Myocyte (in vitro differentiated cells): Measurements from ENCODE around the gene ACOT2. TPM values are rescaled to one million over a fixed set of nuclear protein-coding genes. Genes with fewer than 3 reads are reported as not detected.

Source experiments
- DNase-seq: peaks from one replicate; pipeline ENCODE4 v3.0.0-alpha.2; 2012; ENCODE audit warnings: low read depth
- total RNA-seq: library from RNA; depleted of rRNA; stranded (reverse); fragments of >200 nt; gene quantifications from 2 replicates; pipeline ENCODE4 v1.2.3, GENCODE V29; 2014

The ACOT2 gene
- total RNA-seq, 1 donor from 2014 or later: 111 TPM

GRCh38 chr14:73613419-73613963 lies 44.5 kb downstream of the ACOT2 start:
- DNase-seq: no peak

GRCh38 chr14:73616831-73617230 lies 47.8 kb downstream of the ACOT2 start:
- DNase-seq: no peak

GRCh38 chr14:73619524-73619923 lies 50.5 kb downstream of the ACOT2 start:
- no peak for DNase-seq

GRCh38 chr14:73620268-73620667 lies 51.3 kb downstream of the ACOT2 start:
- DNase-seq: no peak

- no peak for DNase-seq
These were observed 54.6 kb downstream of the ACOT2 start for GRCh38 chr14:73623504-73624054.

Other genes with a start within 250 kb of the ACOT2 start
- 13.5 and 17.2 TPM in 2 replicates for gene NUMB, start 110.7 kb upstream of the ACOT2 start, total RNA-seq
- 12.1 and 17.1 TPM in 2 replicates for gene RIOX1, start 78.3 kb upstream of the ACOT2 start, total RNA-seq
- 27.9 and 38.1 TPM in 2 replicates for gene ACOT1, start 32.1 kb upstream of the ACOT2 start, total RNA-seq
- gene HEATR4, start 10.3 kb upstream of the ACOT2 start, total RNA-seq: 0.05 and 0.08 TPM in 2 replicates
- 0.05 and 0.13 TPM in 2 replicates for gene ACOT4, start 22.7 kb downstream of the ACOT2 start, total RNA-seq
- not detected in 2 replicates for gene ACOT6, start 43.3 kb downstream of the ACOT2 start, total RNA-seq
- 16.1 and 23.0 TPM in 2 replicates for gene DNAL1, start 75.8 kb downstream of the ACOT2 start, total RNA-seq
- gene PNMA1, start 145.2 kb downstream of the ACOT2 start, total RNA-seq: 26.4 and 29.0 TPM in 2 replicates